NK-92 (cell line): ENCODE results near the gene D2HGDH.
"Not testable (repeated sequence)": the region's sequence is repeated elsewhere in the genome, so short reads cannot be mapped to it uniquely, and the experiment has no call there.

Experiments used
- DNase-seq: peaks from one replicate; lab custom pipeline; 2025; ENCODE audit not compliant: unreplicated experiment; lab: John Stamatoyannopoulos, UW

Gene D2HGDH

DNA sequence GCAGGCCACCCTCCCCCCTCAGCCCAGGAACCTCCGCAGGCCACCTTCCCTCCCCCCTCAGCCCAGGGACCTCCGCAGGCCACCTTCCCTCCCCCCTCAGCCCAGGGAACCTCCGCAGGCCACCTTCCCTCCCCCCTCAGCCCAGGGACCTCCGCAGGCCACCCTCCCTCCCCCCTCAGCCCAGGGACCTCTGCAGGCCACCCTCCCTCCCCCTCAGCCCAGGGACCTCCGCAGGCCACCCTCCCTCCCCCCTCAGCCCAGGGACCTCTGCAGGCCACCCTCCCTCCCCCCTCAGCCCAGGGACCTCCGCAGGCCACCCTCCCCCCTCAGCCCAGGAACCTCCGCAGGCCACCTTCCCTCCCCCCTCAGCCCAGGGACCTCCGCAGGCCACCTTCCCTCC lies 71.8 kb downstream of the D2HGDH start:
- not testable (repeated sequence) for DNase-seq

DNA sequence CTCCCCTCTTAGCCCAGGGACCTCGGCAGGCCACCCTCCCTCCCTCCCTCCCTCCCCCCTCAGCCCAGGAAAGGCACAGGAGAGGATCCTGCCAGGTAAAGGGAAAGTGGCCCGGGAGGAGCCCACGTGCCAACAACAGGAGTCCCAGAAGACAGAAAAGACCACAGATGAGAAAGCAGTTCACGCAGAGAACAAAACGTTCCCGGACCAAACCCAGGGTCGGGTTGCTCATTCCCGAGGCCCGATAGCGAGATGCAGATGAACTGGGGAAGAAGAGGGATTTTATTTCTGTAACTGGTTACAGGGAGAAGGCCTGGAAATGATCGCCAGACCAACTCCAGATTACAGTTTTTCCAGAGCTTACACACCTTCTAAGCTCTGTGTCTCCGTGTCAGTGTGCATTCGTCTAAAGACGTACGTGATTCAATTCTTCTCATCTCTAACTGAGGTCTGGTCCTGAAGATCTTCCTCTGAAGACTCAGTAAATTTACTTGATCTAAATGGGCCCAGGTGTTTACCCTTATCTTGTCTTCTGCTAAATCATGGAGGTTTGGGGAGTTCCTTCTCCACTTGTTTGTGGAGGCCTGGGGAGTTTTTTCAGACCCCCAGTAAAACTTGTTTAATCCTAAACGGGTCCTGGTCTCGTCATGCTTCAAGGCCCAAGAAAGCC lies 73.8 kb downstream of the D2HGDH start:
- DNase-seq = no peak

- no peak for DNase-seq
Measured at GRCh38 chr2:241808721-241809382, 74.4 kb downstream of the D2HGDH start, which contains the start of gene NEU4. NEU4 (plus strand) TSS chr2:241809193; CDS start chr2:241814485, 5,292 bp downstream.

- no peak for DNase-seq
Measured at GRCh38 chr2:241809383-241810306, 75.2 kb downstream of the D2HGDH start.

DNA sequence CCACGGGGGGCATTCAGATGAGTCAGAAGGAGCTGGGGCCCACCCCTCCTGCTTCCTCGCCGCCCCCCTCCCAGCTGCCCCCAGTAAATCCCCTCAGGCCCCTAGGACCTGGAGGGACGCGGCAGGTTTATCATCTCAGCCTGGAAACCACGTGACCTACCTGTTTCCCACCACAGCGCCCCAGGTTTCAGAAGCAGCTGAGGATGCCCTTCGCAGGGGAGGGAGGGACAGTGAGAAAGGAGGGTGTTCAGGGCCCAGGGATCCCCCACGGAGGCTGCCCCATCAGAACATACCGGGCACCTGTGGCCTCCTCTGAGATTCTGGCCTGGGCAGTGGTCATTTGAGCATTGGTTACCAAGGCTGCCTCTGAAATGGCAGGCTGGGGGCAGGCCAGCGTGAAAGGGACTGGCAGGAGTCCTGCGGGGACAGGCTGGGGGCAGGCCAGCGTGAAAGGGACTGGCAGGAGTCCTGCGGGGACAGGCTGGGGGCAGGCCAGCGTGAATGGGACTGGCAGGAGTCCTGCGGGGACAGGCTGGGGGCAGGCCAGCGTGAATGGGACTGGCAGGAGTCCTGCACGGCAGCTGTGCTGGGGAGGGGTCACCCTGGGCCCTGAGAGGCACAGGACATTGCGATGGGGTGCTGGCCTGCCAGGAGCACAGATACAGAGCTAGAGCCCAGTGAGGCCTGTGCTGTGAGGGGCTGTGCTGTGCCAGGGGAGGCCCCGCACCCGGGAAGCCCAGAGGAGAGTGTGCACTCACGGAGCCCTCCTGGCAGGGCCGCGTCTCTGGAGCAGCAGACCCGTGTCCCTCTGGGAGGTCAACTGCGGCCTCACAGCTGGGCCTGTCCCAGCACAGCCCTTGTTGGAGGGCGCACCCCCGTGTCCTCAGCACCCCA lies 76.1 kb downstream of the D2HGDH start:
- DNase-seq = no peak

DNA sequence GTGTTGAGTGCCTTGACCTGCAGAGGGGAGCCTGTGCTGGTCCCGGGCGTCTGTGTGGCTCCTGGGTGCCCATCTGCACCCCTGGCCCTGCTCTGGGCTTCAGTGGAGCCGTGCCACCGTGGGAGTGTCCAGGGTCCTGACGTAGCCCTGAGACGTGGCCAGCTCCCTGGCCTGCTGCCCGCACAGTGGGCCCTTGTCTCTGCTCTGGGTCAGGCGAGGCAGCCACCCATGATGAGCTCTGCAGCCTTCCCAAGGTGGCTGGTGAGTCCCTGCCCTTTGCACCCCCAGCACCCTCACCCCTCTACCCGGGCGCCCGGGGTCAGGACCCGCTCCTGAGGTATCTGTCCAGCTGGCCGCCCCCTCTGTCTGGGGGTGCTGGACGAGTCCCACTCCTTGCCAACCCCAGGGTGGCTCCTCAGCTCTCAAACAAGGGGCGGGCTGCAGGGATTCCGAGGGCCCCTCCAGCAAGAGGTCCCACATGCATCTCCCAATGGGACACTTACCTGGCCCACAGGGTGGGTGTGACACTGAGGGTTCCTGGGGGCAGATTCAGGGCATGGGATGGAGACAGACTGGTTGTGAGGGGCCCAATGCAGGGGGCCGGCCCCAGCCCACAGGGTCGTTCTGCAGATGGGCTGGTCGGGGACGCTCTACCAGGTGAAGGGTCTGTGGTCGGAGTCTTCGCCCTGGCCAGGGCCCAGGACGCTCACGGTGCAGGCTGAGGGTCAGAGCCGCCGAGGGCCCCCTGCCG lies 76.9 kb downstream of the D2HGDH start:
- no peak for DNase-seq

GRCh38 chr2:241811952-241812729 lies 77.7 kb downstream of the D2HGDH start:
- DNase-seq = no peak

GRCh38 chr2:241812730-241813643 lies 78.6 kb downstream of the D2HGDH start:
- no peak for DNase-seq

- DNase-seq = no peak
Measured at GRCh38 chr2:241813644-241814392, 79.4 kb downstream of the D2HGDH start.

GRCh38 chr2:241814393-241814642 lies 79.9 kb downstream of the D2HGDH start:
- DNase-seq = no peak

DNA sequence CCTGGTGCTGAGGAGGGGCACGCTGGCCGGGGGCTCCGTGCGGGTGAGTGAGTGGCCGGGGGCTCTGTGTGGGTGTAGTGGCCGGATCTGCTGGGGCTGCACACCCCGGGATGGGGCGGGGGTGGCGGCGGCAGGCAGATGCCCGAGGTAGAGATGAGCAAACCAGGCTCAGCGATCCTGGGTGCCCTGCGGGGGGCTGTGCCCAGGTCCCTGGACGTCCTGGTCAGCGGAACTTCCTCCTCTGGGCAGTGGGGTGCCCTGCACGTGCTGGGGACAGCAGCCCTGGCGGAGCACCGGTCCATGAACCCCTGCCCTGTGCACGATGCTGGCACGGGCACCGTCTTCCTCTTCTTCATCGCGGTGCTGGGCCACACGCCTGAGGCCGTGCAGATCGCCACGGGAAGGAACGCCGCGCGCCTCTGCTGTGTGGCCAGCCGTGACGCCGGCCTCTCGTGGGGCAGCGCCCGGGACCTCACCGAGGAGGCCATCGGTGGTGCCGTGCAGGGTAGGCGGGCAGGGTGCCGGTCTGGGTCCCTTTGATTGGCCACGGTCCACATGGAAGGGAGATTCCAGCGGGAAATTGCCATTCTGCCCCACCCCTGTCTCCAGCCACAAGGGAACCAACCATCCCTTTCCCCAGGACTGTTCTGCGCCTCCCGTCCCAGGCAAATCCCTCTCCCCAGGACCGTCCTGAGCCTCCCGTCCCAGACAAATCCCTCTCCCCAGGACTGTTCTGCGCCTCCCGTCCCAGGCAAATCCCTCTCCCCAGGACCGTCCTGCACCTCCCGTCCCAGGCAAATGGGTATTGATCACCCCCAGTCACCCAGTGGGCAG lies 80.4 kb downstream of the D2HGDH start:
- DNase-seq = no peak

DNA sequence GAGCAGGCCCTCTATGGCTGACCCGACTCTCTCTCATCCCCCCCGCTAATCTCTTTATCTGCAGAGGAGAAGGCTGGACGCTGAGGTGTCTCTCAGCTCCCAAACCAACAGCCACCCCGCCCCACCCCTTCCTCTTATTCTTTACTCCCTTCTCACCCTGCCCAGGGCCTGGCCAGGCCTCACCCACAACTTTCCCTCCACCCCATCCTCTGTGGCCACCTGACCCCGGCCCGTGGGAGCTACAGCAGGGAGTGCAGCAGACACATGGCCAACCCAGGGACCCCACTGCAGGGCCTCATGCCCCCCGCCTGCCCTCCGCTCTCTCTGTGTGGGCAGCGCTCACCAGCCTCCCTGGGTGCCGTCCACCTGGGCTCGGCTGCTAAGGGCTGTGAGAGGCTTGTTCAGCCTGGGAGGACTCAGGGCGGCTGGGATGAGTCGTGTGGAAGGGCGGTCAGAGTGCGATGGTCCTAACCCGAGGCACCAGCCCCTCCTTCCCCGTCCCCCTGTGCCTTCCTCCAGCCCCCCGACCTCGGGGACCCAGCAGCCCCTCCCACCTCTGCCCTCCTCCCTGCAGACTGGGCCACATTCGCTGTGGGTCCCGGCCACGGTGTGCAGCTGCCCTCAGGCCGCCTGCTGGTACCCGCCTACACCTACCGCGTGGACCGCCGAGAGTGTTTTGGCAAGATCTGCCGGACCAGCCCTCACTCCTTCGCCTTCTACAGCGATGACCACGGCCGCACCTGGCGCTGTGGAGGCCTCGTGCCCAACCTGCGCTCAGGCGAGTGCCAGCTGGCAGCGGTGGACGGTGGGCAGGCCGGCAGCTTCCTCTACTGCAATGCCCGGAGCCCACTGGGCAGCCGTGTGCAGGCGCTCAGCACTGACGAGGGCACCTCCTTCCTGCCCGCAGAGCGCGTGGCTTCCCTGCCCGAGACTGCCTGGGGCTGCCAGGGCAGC lies 81.3 kb downstream of the D2HGDH start:
- DNase-seq = no peak

GRCh38 chr2:241816431-241817121 lies 82.1 kb downstream of the D2HGDH start:
- DNase-seq = no peak

- no peak for DNase-seq
Measured at GRCh38 chr2:241817126-241817820, 82.8 kb downstream of the D2HGDH start.

GRCh38 chr2:241817821-241818215 lies 83.4 kb downstream of the D2HGDH start:
- DNase-seq = not testable (repeated sequence)
